PFSK-1 (cell line): ENCODE data around the gene PRKACA.

ENCODE experiments used
- FOXP2 ChIP-seq: optimal IDR thresholded peaks from 2 replicates; pipeline ENCODE3; 2011; ENCODE audit warnings: borderline replicate concordance, control low read depth, inconsistent platforms; ENCODE audit not compliant: insufficient read depth; ENCODE audit errors: extremely low read length, extremely low read depth
- POLR2AphosphoS5 ChIP-seq: IDR thresholded peaks from 2 replicates; pipeline ENCODE4 v1.6.1; 2012; ENCODE audit warnings: low read depth, mild to moderate bottlenecking, control low read depth, low read length, moderate library complexity
- REST ChIP-seq, 2 experiments: IDR thresholded peaks; 2 replicates each; pipeline versions ENCODE4 v1.6.1 to v1.8.0; 2011 to 2012; ENCODE audit warnings: low read depth in 2 of 2, low read length in 2 of 2, control low read depth in 1 of 2, inconsistent platforms in 1 of 2, mild to moderate bottlenecking in 1 of 2, moderate library complexity in 1 of 2; ENCODE audit not compliant: insufficient read depth in 1 of 2
- SIN3A ChIP-seq: IDR thresholded peaks from 2 replicates; pipeline ENCODE4 v1.6.1; 2012; ENCODE audit warnings: mild to moderate bottlenecking, low read length, moderate library complexity, borderline replicate concordance; ENCODE audit not compliant: insufficient read depth
- TAF1 ChIP-seq: IDR thresholded peaks from 2 replicates; pipeline ENCODE4 v1.6.1; 2012; ENCODE audit warnings: low read length, control low read depth, borderline replicate concordance; ENCODE audit not compliant: insufficient read depth

- no peak for TF ChIP-seq POLR2AphosphoS5
- no peak for TF ChIP-seq REST (IDR thresholded peaks at IDR 0.05; ENCODE audit: insufficient read depth in 1 of 2, low read depth in 2 of 2, low read length in 2 of 2)
- TF ChIP-seq TAF1 = no peak
- TF ChIP-seq SIN3A = peak; percentile 58; the same call in 1 of the 2 replicates
- TF ChIP-seq FOXP2 = peak; percentile 26
Measured at GRCh38 chr19:14146789-14147216, 29.2 kb upstream of the PRKACA start.
